Right renal pelvis (tissue), 4 donors: ENCODE data around the gene KRT79. TPM values are rescaled to one million over a fixed set of nuclear protein-coding genes. Genes with fewer than 3 reads are reported as not detected.

ENCODE experiments used
- DNase-seq, 4 donors: peaks; one replicate each; pipeline ENCODE4 v3.0.0-alpha.2; 2013; ENCODE audit warnings: low read depth in 4 of 4, low spot score in 3 of 4, missing footprints in 1 of 4
- polyA plus RNA-seq, 4 donors: library from polyadenylated mRNA; unstranded; fragments of 120-200 nt; gene quantifications; one replicate each; pipeline ENCODE4 v1.2.1, GENCODE V29; 2013; ENCODE audit not compliant: insufficient read length in 4 of 4

KRT79 gene
- polyA plus RNA-seq, 4 donors: not detected

DNA sequence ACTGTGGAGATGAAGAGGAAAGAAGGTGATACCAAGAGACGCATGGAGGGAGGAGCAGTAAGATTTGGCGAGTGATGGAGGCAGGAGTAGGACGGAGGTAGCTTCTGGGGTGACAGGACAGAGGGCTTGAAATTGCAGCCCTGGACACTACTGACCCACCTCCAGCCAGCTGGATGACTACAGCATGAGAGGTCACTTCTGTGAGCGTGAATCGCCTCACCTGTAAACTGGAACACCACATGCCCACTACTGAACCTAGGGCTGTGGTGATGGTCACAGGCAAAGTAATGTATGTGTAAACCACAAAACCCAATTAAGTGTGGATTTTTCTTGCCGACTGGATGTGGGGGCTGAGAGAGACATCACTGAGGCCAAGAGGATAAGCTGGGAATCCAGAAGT is 13.6 kb downstream of the KRT79 start:
- DNase-seq: no peak

DNA sequence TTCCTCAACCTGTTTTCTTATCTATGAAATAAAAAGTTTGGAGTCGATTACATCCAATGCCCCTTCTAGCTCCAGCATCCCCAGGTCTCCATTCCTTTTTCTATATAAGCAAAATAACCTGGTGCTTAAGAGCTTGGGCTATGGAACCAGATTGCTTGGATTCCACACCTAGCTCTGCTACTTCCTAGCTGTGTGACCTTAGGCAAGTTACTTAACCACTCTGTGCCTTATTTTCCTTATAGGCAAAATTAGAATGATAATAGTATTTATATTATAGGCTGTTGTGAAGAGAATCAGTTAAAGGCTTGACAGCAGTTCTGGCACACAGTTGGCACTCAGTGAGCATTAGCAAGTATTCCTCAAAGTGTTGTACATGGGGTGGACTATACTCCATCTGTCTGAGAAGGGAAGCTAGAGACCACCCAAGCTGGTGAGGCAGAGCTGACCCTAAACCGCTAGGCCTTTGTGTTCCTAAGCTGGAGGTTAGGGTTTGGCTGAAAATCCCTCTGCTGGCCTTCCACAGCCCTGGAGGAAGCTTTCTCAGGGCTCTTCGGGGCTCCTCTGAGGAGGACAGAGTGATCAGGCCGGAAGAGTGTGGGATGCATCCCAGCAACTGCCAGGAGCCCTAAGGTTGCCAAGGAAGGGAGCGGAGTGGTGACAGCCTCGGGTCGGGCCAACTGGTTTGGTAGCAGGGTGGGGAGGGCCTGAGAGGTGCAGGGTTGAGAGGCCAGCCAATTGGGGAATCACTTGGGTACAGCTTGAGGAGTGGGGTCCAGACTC is 14.2 kb downstream of the KRT79 start:
- DNase-seq: no peak

DNA sequence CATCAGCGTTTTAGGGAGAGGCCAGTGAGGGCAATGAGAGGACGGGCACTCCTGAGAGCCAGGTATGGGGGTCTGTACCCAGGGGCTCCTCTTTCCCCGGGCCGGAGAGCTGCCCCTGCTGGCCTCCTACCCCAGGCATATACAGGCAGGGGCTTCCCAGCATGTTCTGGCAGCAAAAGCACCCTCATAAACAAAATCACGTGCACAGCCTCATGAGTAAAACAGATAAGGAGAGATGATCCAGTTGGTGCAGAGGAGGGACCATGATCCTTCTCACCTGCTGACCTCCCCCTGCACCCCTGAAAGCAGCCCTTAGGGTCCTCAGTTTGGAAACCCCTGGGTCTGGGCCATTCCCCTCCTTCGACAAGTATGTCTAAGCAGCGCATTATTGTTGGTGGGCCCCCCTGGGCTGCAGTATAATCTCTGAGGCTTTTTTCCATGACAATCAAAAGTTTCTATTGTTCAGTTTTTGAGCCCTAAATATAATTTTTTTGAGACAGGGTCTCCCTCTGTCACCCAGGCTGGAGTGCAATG is 15.2 kb downstream of the KRT79 start:
- DNase-seq: no peak

GRCh38 chr12:52818388-52818787 is 15.7 kb downstream of the KRT79 start:
- DNase-seq: no peak

- DNase-seq: no peak
These were observed 16.3 kb downstream of the KRT79 start for GRCh38 chr12:52817699-52818238.

DNA sequence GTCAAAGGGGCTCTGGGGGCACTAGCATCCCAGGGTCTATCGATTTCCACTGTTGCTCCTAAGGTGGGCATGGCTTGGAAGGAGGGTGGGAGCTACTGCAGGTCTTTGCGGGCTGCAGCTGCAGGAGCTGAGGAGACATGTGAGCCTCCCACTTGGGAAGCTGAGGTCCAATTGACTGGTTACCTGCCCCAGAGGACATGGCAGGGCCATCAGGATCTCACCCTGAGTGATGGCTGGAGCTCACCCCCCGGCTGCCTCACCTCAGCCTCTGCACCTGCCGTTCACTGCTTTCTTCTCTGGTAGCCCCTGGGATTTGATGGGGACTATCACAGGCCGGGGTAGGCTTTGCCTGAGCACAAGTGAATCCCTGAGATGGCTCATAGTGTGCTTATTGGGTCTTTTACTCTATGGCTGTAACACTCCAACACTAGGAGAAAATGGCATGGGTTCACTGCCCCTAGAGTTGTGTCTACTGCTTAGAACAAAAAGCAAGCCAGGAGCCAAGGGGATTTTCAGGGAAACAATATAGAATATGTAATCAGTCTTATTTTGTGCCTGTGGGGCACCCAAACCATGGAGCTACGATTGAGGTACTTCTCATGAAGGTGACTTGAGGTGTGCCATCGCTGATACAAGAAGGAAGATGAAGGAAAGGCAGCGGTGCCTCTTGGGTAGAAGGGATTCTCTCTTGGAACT is 17.0 kb downstream of the KRT79 start:
- no peak for DNase-seq

- no peak for DNase-seq
These were observed 18.2 kb downstream of the KRT79 start for GRCh38 chr12:52815676-52816588.

DNA sequence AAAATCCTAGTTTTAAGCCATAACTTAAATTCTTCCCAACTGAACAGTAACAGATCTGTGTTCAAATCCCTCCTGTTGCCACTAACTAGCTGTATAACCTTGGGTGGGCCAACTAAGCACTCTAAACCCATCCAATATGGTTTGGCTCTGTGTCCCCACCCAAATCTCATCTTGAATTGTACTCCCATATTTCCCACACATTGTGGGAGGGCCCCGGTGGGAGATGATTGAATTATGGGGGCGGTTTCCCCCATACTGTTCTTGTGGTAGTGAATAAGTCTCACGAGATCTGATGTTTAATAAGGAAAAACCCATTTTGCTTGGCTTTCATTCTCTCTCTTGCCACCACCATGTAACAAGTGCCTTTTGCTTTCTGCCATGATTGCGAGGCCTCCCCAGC is 18.9 kb downstream of the KRT79 start:
- no peak for DNase-seq

DNA sequence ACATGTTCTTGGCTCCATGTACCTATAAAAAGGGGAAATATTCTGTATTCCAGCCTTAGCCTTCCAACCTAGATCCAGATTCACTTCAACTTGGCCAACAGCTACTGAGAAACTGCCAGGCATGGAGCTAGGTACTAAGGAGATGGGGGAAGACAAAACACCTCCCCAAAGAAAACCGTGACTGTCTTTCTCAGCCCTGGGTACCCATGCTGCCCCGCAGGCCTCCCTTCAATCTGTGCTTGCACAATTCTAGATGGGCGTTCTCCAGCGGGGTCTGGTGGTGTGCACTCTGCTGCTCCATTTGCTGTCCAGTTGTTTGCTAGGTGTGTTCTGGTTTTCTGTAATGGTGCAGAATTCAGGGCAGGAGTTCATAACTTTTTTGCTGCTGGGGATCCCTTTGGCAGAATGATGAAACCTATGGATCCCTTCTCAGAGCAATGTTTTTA is 19.4 kb downstream of the KRT79 start:
- DNase-seq: no peak

DNA sequence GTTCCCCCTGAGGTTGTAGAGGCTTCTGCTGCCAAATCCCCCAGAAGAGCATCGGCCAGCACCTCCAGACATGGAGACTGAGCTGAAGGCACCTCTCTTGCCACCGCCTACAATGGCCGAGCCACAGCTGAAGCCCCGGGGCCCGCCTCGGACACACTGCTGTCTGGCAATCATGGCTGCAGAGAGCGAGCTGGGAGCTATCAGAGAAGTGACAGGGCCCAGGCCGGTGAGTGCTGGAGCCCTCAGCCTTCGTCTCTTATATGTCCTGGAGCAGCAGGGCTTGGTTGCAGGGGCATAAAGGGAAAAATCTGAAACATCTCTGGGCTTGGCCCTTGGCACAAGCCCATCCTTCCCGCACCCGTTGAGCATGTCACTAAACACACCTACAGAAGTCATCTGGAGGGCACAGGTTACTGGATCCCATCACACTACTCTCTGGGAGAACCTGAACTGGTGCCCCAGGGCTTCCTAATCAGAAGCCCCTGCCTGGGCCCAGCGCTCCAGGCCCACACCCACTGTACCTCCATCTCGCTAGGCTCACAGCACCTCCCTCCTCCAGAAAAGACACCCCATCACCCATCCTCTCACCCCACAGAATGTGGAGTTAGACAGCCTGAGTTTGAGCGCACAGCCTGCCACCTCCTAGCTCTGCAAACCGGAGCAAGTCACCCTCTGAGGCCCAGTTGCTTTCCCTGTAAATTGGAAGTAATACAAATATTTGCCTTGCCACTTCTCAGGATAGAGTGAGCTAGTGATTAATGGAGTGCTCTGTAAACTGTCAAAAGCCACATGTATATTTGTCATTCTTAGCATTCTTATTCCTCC is 20.0 kb downstream of the KRT79 start, which contains the start of gene KRT4:
KRT4 (minus strand) TSS at position 232 of the 825 bp plus-strand sequence; CDS start at position 174, 58 bp downstream.
- DNase-seq: no peak

- no peak for DNase-seq
These were observed 20.8 kb downstream of the KRT79 start for GRCh38 chr12:52813203-52813819.

DNA sequence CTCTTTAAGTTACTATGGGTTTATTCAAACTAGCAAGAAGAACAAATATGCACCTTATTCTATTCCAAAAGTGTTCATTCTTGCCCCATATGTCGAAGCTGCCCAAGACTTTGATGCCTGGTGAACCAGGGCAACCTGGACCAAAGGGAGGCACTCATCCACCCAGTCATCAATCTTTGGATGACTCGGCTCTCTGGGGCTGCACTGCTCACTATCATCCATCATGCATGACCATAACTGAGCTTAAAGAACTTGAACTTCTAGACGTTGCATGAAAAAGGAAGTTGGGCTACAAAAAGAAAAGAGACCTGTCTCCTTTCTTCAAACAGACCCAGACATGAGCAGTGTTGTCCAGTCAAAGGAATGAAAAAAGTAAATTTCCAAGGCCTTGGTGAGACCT is 21.4 kb downstream of the KRT79 start:
- no peak for DNase-seq

DNA sequence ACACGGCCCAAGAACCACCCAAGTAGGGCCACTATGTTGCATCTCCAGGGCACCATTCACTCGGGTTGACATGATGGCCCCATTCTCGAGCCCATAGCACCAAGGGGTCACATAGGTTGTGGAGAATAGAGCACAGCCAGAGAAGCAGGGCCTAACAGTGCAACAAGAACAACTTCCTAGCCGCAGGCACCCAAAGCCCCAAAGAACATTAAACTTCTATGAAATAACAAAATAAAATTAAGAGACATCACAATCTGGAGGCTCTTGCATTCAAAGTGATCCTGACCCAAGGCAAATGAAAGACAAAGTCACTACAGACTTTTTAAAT is 22.1 kb downstream of the KRT79 start:
- no peak for DNase-seq

DNA sequence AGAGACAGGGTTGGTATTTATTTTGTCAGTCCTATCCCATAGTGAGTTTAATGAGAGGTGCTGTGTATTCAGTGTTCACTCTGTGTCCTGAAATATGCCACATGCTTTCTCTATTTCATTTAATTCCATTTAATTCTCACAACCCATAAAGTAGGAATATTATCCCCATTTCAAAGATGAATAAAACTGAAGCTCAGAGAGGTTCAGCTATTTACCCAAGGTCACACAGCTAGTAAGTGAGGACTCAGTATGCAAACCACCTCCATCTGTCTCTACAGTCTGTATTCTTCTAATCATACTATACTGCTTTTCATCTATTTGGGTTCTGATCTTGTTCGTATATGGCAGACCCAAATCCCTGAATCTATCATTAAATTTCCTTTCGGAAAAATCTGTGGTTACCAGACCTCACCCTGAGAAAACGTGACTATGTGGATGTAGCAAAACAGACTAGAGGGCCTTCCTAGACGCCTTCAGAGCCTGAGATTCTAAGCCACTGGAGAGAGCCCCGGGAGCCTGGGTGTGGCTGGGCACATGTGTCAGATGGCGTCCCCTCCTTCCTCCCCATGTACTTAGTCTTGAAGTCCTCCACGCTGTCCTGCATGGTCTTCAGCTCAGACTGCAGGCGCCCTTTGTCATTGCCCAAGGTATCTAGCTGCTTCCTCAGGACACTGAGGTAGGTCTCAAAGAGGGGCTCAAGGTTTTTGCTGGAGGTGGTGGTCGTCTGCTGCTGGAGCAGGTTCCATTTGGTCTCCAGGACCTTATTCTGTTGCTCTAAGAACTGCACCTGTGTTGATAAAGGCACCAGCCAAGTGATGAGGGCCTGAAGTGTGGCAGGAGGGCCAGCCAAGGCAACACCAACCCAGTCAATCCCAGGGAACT is 22.7 kb downstream of the KRT79 start:
- DNase-seq: no peak

DNA sequence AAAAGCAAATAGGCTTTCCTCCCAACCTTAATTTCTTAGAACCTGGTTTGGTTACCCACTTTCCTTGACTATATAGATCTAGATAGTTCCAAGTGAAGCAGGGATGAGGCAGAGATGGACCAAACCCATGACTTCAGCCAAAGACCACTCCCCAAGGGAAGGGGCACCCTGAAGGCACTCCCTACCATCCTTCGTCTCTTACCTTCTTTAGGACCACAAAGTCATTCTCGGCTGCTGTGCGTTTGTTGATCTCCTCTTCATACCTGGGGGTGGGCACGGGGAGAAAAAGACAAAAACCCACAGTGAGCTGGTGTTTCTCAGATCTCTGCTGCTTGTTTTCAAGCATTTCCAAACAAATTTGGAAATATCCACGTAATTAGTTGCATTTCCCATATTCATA is 23.6 kb downstream of the KRT79 start:
- DNase-seq: no peak

DNA sequence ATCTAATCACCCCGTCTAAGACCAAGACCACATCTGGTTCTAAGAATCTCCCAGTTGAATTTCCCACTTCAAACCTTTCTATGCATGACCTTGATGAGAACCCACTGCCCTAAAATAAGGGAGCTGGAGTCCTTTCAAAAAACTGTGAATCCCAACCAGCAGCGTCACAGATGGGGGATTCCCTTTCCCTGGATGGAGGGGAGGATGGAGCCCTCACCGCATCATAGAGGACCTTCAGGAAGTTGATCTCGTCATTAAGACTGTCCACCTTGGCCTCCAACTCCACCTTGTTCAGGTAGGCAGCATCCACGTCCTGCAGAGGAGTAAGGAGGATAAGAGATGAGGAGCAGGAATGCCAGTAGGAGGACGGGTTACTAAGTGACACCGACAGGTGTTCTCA is 24.9 kb downstream of the KRT79 start:
- DNase-seq: no peak

DNA sequence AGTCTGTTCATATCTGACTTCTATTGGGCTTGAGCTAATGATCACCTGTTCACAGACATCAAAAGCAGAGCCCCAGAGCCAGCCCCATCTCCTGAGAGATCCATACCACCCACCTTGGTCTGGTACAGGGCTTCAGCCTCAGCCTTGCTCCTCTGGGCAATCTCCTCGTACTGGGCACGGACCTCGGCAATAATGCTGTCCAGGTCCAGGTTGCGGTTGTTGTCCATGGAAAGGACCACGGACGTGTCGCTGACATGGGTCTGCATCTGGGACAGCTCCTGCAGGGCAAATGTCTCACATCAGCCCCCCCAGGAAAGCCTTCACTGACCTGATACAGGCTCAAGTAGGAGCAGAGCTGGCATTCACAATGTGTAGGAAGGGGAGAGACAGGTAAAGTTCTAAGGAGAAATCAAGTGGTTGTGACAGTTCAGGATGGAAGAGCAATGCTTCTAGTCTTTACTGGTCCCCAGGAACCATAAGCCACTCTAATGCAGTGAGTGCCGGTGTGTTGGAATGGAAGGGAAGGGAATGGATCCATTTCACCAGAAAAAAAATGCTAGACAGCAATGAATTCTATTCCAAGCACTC is 25.4 kb downstream of the KRT79 start:
- DNase-seq: no peak
